Keratinocyte (primary cell): ENCODE results near the gene GABARAPL1.

Experiments used
- CTCF ChIP-seq, 3 experiments: IDR thresholded peaks in 1 of 3; conservative IDR thresholded peaks in 1 of 3; optimal IDR thresholded peaks in 1 of 3; 2 replicates in 2 of 3; 3 replicates in 1 of 3; pipeline versions ENCODE3 to v1.5.1; 2011; ENCODE audit warnings: low read length in 3 of 3, mild to moderate bottlenecking in 3 of 3, moderate library complexity in 2 of 3, control low read depth in 1 of 3, inconsistent platforms in 1 of 3; ENCODE audit not compliant: insufficient read depth in 2 of 3; ENCODE audit errors: extremely low read depth in 1 of 3
- EZH2 ChIP-seq: IDR thresholded peaks from one replicate; pipeline ENCODE4 v1.6.1; 2012; ENCODE audit warnings: inconsistent platforms, mild to moderate bottlenecking, low read length, moderate library complexity

- TF ChIP-seq CTCF (optimal IDR thresholded peaks at IDR 0.05 in 1 of 3, IDR thresholded peaks at IDR 0.05 in 1 of 3, conservative IDR thresholded peaks at IDR 0.05 in 1 of 3; ENCODE audit: extremely low read depth in 1 of 3, insufficient read depth in 2 of 3, low read length in 3 of 3) (no peak), EZH2 (no peak)
Observed at GRCh38 chr12:10163084-10163483, 49.6 kb upstream of the GABARAPL1 start.
